OCI-LY7 (cell line): ENCODE data around the gene MYOCOS. TPM values are rescaled to one million over a fixed set of nuclear protein-coding genes. Genes with fewer than 3 reads are reported as not detected.

Experiments
- BruUV-seq: library from RNA; stranded (reverse); fragments of 400-500 nt; replicated peaks from 2 replicates; lab custom pipeline; 2021; lab: Mats Ljungman, UMichigan
- CTCF ChIA-PET: fragments of 300-600 bp; sonication (Branson Sonifier 250); formaldehyde crosslinking; loops from one replicate; lab custom pipeline; 2022; ENCODE audit warnings: antibody characterized with exemption; ENCODE audit not compliant: unreplicated experiment; lab: Charles Lee
- POLR2A ChIA-PET: fragments of 300-600 bp; sonication (Branson Sonifier 250); formaldehyde crosslinking; loops from one replicate; lab custom pipeline; 2022; ENCODE audit warnings: antibody characterized with exemption; lab: Charles Lee
- DNase-seq: peaks from one replicate; pipeline ENCODE4 v3.0.0-alpha.2; 2015; ENCODE audit warnings: low spot score
- H2AFZ ChIP-seq: fragments of 200-600 bp; sonication (generic), shearing (Covaris generic); 2 replicates; pipeline ENCODE4 v1.6.1; 2014; ENCODE audit warnings: mild to moderate bottlenecking, antibody characterized with exemption, low read length, moderate library complexity
- H3K27ac ChIP-seq: fragments of 200-600 bp; sonication (generic); 2 replicates; pipeline ENCODE4 v1.5.1; 2014; ENCODE audit warnings: mixed run types, low read depth, mild to moderate bottlenecking, moderate library complexity, low read length, inconsistent platforms; ENCODE audit not compliant: poor library complexity, severe bottlenecking
- H3K36me3 ChIP-seq: fragments of 200-600 bp; sonication (generic); 2 replicates; pipeline ENCODE4 v1.6.1; 2014; ENCODE audit warnings: mild to moderate bottlenecking, antibody characterized with exemption, low read length, moderate library complexity, mixed read lengths; ENCODE audit not compliant: insufficient read depth
- H3K4me1 ChIP-seq: fragments of 200-600 bp; sonication (generic); 2 replicates; pipeline ENCODE4 v1.5.1; 2014; ENCODE audit warnings: mild to moderate bottlenecking, low read length; ENCODE audit not compliant: insufficient read depth, poor library complexity, severe bottlenecking
- H3K4me2 ChIP-seq: fragments of 200-600 bp; sonication (generic); 2 replicates; pipeline ENCODE4 v1.6.1; 2014; ENCODE audit warnings: mild to moderate bottlenecking, low read length
- H3K4me3 ChIP-seq: fragments of 200-600 bp; sonication (generic); 2 replicates; pipeline ENCODE4 v1.5.1; 2014; ENCODE audit warnings: mild to moderate bottlenecking, low read depth, low read length; ENCODE audit not compliant: poor library complexity, severe bottlenecking
- H3K79me2 ChIP-seq: fragments of 200-600 bp; sonication (generic); 2 replicates; pipeline ENCODE4 v1.6.1; 2016; ENCODE audit warnings: low read depth, mild to moderate bottlenecking, low read length, moderate library complexity, mixed read lengths; ENCODE audit not compliant: insufficient read depth
- H3K9me2 ChIP-seq: fragments of 200-600 bp; sonication (generic); 2 replicates; pipeline ENCODE4 v1.6.1; 2016; ENCODE audit warnings: mild to moderate bottlenecking, low read length, mixed read lengths; ENCODE audit not compliant: insufficient read depth
- H3K9me3 ChIP-seq: fragments of 200-600 bp; sonication (generic); 2 replicates; pipeline ENCODE4 v1.6.1; 2014; ENCODE audit warnings: mild to moderate bottlenecking, mixed run types, low read length, mixed read lengths
- H4K20me1 ChIP-seq: fragments of 200-600 bp; sonication (generic); 2 replicates; pipeline ENCODE4 v1.6.1; 2014; ENCODE audit warnings: mild to moderate bottlenecking, antibody characterized with exemption, low read length, moderate library complexity, mixed read lengths; ENCODE audit not compliant: insufficient read depth
- CTCF ChIP-seq: fragments of 200-600 bp; sonication (generic); conservative IDR thresholded peaks from 2 replicates; pipeline ENCODE4 v1.5.1; 2014; ENCODE audit warnings: mild to moderate bottlenecking, antibody characterized with exemption, low read length, moderate library complexity, mixed read lengths
- EZH2phosphoT487 ChIP-seq: fragments of 200-600 bp; sonication (generic); IDR thresholded peaks from 2 replicates; pipeline ENCODE4 v1.6.1; 2018; ENCODE audit warnings: low read depth, borderline replicate concordance, mild to moderate bottlenecking, mixed run types, antibody characterized with exemption, low read length, moderate library complexity, mixed read lengths
- intact Hi-C: fragments of 100-400 bp; cut with micrococcal nuclease; formaldehyde crosslinking; loops from one replicate; pipeline ENCODE4 v1.10.0; 2022; ENCODE audit not compliant: unreplicated experiment
- total RNA-seq, 2 experiments: library from RNA; depleted of rRNA in 1 of 2; stranded (reverse); fragments of >200 nt in 1 of 2; shearing (Covaris generic) in 1 of 2; gene quantifications; 2 replicates each; pipeline ENCODE4 v1.2.3, GENCODE V29; 2014 to 2022

Gene MYOCOS
- total RNA-seq, 2 experiments from 2014 or later = 0.16 to 0.21 TPM

- no peaks in the 10 kb centered on the region for H3K4me1 ChIP-seq
- BruUV-seq = no TSS peak
- no peak overlapping the region for H3K4me2 ChIP-seq
- TF ChIP-seq CTCF (no peak), EZH2phosphoT487 (no peak)
- ChIA-PET POLR2A (interaction anchor here (0.7 to 1.0 kb wide), 2 partner anchors 63 to 1005 kb away, joined by 3 to 4 read pairs; no protein-coding TSS in a partner anchor), CTCF (no interaction called here)
- no peaks in the 10 kb centered on the region for H4K20me1 ChIP-seq
- intact Hi-C loops = loop anchor here (5.0 kb wide), 1 partner anchor 136 kb away; the partner anchor contains the start of gene METTL13
- no peak overlapping the region for H3K4me3 ChIP-seq
- no peaks in the 10 kb centered on the region for H3K9me3 ChIP-seq
- H2AFZ ChIP-seq = no peak overlapping the region
- no peaks in the 10 kb centered on the region for H3K9me2 ChIP-seq
- DNase-seq = no peak
- no peak overlapping the region for H3K27ac ChIP-seq
- H3K36me3 ChIP-seq = no peaks in the 10 kb centered on the region
- H3K79me2 ChIP-seq = no peaks in the 10 kb centered on the region
Measured at GRCh38 chr1:171646249-171646560, 24.2 kb downstream of the MYOCOS start.

- H3K9me2 ChIP-seq = no peaks in the 10 kb centered on the region
- H2AFZ ChIP-seq = no peak within 1 kb of the TSS
- no peak within 1 kb of the TSS for H3K27ac ChIP-seq
- intact Hi-C loops = loop anchor here (10.0 kb wide), 1 partner anchor 62 kb away; no protein-coding TSS in a partner anchor
- no peaks in the 10 kb centered on the region for H4K20me1 ChIP-seq
- H3K9me3 ChIP-seq = no peaks in the 10 kb centered on the region
- no peak within 1 kb of the TSS for H3K4me3 ChIP-seq
- no peaks in the 10 kb centered on the region for H3K79me2 ChIP-seq
- ChIA-PET POLR2A (interaction anchor here (1.1 kb wide), 1 partner anchor 35 kb away, joined by 4 read pairs; no protein-coding TSS in a partner anchor), CTCF (no interaction called here)
- no peak within 1 kb of the TSS for H3K4me2 ChIP-seq
- no peaks in the 10 kb centered on the region for H3K4me1 ChIP-seq
- TF ChIP-seq CTCF (no peak), EZH2phosphoT487 (no peak)
- H3K36me3 ChIP-seq = no peaks in the 10 kb centered on the region
- no TSS peak for BruUV-seq
- DNase-seq = no peak
Measured at GRCh38 chr1:171652234-171652822, 30.3 kb downstream of the MYOCOS start, which contains the start of gene MYOC. Gene MYOC (minus strand): TSS chr1:171652688. CDS start chr1:171652611, 77 bp downstream.

- H3K27ac ChIP-seq = no peak overlapping the region
- H2AFZ ChIP-seq = no peak overlapping the region
- intact Hi-C loops = loop anchor here (10.0 kb wide), 1 partner anchor 61 kb away; no protein-coding TSS in a partner anchor
- H3K9me3 ChIP-seq = no peaks in the 10 kb centered on the region
- BruUV-seq = no TSS peak
- no peaks in the 10 kb centered on the region for H3K79me2 ChIP-seq
- no peak for DNase-seq
- ChIA-PET POLR2A (no interaction called here), CTCF (interaction anchor here (1.3 kb wide), 1 partner anchor 9 kb away, joined by 4 read pairs; no protein-coding TSS in a partner anchor)
- no peak for TF ChIP-seq EZH2phosphoT487
- no peak for TF ChIP-seq CTCF
- H4K20me1 ChIP-seq = no peaks in the 10 kb centered on the region
- H3K4me3 ChIP-seq = no peak overlapping the region
- H3K36me3 ChIP-seq = no peaks in the 10 kb centered on the region
- H3K4me2 ChIP-seq = no peak overlapping the region
- no peaks in the 10 kb centered on the region for H3K4me1 ChIP-seq
- no peaks in the 10 kb centered on the region for H3K9me2 ChIP-seq
Measured at GRCh38 chr1:171653796-171654195, 31.8 kb downstream of the MYOCOS start.
